GM12892 (cell line): ENCODE results near the gene RGS2.

ENCODE experiments used
- POLR2AphosphoS5 ChIP-seq: IDR thresholded peaks from 2 replicates; pipeline ENCODE4 v1.6.1; 2011; ENCODE audit warnings: low read depth, low read length, control low read depth
- TAF1 ChIP-seq: IDR thresholded peaks from 2 replicates; pipeline ENCODE4 v1.6.1; 2011; ENCODE audit warnings: low read depth, mild to moderate bottlenecking, control low read depth, low read length, borderline replicate concordance

- no peak for TF ChIP-seq TAF1
- no peak for TF ChIP-seq POLR2AphosphoS5
These were observed 41.0 kb upstream of the RGS2 start for GRCh38 chr1:192767798-192768197.
